SK-N-SH treated with all-trans-retinoic acid at 6 μM for 48 hours (cell line): ENCODE data around the gene SYNE4.
A peak's percentile ranks its signal among the peaks of the same experiment; 100 is the strongest.

Experiments used
- ATAC-seq: fragments of 200-7000 bp; cut with Tn5 transposase; 3 replicates; pipeline ENCODE4 v1.9.1; 2020; ENCODE audit warnings: mild to moderate bottlenecking, moderate library complexity
- ARNTL ChIP-seq: fragments of 450-650 bp; formaldehyde crosslinking; IDR thresholded peaks from 2 replicates; pipeline ENCODE4 v1.5.0; 2020; ENCODE audit warnings: low read depth, mild to moderate bottlenecking, moderate library complexity, borderline replicate concordance
- BACH2 ChIP-seq: fragments of 250-450 bp; sonication (Bioruptor Pico); IDR thresholded peaks from 2 replicates; pipeline ENCODE4 v1.9.0; 2021; ENCODE audit warnings: mild to moderate bottlenecking, borderline replicate concordance
- CSDC2 ChIP-seq: fragments of 250-450 bp; sonication (Bioruptor Pico); IDR thresholded peaks from 2 replicates; pipeline ENCODE4 v1.5.0; 2020; ENCODE audit warnings: mild to moderate bottlenecking, moderate library complexity
- GLIS3 ChIP-seq: fragments of 250-450 bp; sonication (Bioruptor Pico); IDR thresholded peaks from 2 replicates; pipeline ENCODE4 v1.5.0; 2020; ENCODE audit warnings: mild to moderate bottlenecking, moderate library complexity
- ISL1 ChIP-seq: fragments of 250-450 bp; sonication (Bioruptor Pico); IDR thresholded peaks from 2 replicates; pipeline ENCODE4 v2.1.2; 2022; ENCODE audit warnings: mild to moderate bottlenecking, moderate library complexity
- OSR1 ChIP-seq: fragments of 250-450 bp; sonication (Bioruptor Pico); IDR thresholded peaks from 2 replicates; pipeline ENCODE4 v1.8.0; 2022; ENCODE audit warnings: moderate library complexity, mild to moderate bottlenecking, inconsistent platforms
- PATZ1 ChIP-seq: fragments of 250-450 bp; sonication (Bioruptor Pico); IDR thresholded peaks from 2 replicates; pipeline ENCODE4 v1.8.0; 2020; ENCODE audit warnings: mild to moderate bottlenecking, moderate library complexity, borderline replicate concordance
- POU6F1 ChIP-seq: fragments of 250-450 bp; sonication (Bioruptor Pico); IDR thresholded peaks from 2 replicates; pipeline ENCODE4 v1.8.0; 2021; ENCODE audit warnings: low read depth, mild to moderate bottlenecking, moderate library complexity, borderline replicate concordance
- PPARA ChIP-seq: fragments of 250-450 bp; sonication (Bioruptor Pico); IDR thresholded peaks from 2 replicates; pipeline ENCODE4 v1.5.0; 2020; ENCODE audit warnings: mild to moderate bottlenecking, borderline replicate concordance
- RARB ChIP-seq: fragments of 250-450 bp; sonication (Bioruptor Pico); IDR thresholded peaks from 2 replicates; pipeline ENCODE4 v1.8.0; 2021; ENCODE audit warnings: mild to moderate bottlenecking, moderate library complexity
- SNAI2 ChIP-seq: fragments of 250-450 bp; sonication (Bioruptor Pico); IDR thresholded peaks from 2 replicates; pipeline ENCODE4 v1.5.0; 2020; ENCODE audit warnings: mild to moderate bottlenecking, moderate library complexity
- TCF4 ChIP-seq: fragments of 250-450 bp; sonication (Bioruptor Pico); IDR thresholded peaks from 2 replicates; pipeline ENCODE4 v1.8.0; 2021; ENCODE audit warnings: mild to moderate bottlenecking, moderate library complexity, borderline replicate concordance
- TOX ChIP-seq: fragments of 250-450 bp; sonication (Bioruptor Pico); IDR thresholded peaks from 2 replicates; pipeline ENCODE4 v1.8.0; 2021; ENCODE audit warnings: mild to moderate bottlenecking, moderate library complexity, borderline replicate concordance
- TSHZ2 ChIP-seq: fragments of 250-450 bp; sonication (Bioruptor Pico); IDR thresholded peaks from 2 replicates; pipeline ENCODE4 v1.5.0; 2020; ENCODE audit warnings: mild to moderate bottlenecking, moderate library complexity
- ZFP30 ChIP-seq: fragments of 450-650 bp; formaldehyde crosslinking; IDR thresholded peaks from 2 replicates; pipeline ENCODE4 v1.5.0; 2022; ENCODE audit warnings: mild to moderate bottlenecking, moderate library complexity
- ZNF565 ChIP-seq: fragments of 450-650 bp; formaldehyde crosslinking; conservative IDR thresholded peaks from 2 replicates; pipeline ENCODE4 v1.5.0; 2020; ENCODE audit warnings: low read depth, mild to moderate bottlenecking, moderate library complexity
- ZNF70 ChIP-seq: fragments of 450-650 bp; formaldehyde crosslinking; IDR thresholded peaks from 2 replicates; pipeline ENCODE4 v1.5.0; 2020; ENCODE audit warnings: mild to moderate bottlenecking, moderate library complexity
- ZNF8 ChIP-seq: fragments of 450-650 bp; formaldehyde crosslinking; IDR thresholded peaks from 2 replicates; pipeline ENCODE4 v1.5.0; 2020; ENCODE audit warnings: mild to moderate bottlenecking, moderate library complexity

Gene SYNE4

DNA sequence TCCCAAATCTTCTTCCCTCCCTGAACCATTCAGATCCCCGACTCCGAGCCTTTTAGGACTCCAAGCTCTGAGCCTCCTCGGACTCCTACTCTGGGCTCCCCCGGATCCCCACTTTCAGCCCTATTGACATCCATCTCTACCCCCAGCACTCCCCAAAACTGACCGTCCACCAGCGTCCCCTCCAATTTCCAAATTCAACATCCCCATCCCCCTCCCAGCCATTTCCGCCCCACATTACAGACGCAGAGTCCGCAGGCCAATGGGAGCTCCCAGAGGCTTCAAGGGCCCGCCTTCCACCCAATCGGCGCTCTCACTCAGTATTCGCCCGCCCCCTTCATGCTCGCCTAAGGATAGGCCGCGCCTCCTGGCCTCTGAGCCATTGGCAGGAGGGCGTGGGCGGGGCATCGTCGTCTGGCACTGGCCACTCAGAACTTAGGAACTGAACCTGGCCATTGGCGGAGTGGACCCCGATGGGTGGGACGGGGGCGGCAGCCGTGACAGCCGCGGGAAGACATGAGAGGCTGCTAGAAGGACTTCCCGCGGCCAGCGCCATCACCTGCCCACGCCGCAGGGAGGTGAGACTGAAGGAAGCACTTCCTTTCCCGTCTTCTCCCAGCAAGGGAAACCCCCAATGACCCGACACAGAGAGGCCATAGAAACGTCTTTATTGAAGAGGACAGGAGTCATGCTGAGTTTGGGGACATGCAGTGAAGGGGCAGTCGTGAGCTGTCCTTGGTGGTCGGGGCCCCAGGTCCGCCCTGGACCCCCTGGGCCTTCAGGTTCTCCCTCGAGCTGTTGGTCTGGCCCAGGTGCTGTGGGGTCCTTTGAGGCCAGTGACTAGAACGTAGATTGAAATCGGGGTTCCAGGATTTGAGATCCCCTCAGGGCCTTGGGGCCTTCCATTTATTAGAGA is 5.7 kb upstream of the SYNE4 start, which contains the start of gene ALKBH6:
TSS of gene ALKBH6 (minus strand) at position 202 of the 913 bp plus-strand sequence. CDS start 816 bp downstream, outside the sequence.
- ATAC-seq: peak; percentile 98
- TF ChIP-seq BACH2 (CRISPR knock-in tag) (no peak), ZFP30 (CRISPR knock-in tag) (no peak), OSR1 (CRISPR knock-in tag) (no peak), ZNF565 (no peak), PATZ1 (no peak)

DNA sequence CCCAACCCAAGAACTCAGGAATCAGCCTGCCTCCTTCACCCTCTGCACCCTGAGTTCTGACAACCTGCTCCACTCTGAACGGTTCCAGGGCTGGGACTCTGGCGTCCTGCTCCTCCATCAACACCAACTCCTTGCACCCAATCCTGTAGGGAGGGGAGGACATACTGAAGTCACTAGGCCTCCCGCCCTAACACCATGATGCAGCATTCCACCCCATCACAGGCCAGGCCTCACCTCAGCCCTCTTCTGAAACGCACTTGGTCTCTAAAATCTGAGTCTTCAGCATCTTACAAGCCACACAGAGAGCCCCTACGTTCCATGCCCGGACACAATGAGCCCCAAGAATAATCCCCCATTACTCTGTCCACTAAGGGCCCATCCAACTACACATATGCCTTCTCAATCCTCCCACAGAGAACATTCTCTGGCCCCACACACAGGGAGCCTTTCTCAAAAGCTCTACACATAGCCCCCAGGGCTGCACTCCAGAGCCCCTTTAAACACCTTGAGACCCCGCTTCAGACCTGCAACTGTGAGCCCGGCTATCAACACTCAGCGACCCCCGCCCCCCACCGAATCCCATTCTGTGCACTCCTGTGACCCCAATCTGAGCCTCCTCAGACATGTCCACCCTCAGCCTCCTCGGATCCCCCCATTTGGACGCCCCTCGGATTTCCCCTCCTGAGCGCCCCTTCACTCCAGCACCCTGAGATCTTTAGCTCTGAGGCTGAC is 4.8 kb upstream of the SYNE4 start:
- TF ChIP-seq TSHZ2 (CRISPR knock-in tag) (no peak), ZNF70 (CRISPR knock-in tag) (no peak), TCF4 (no peak), ZNF8 (CRISPR knock-in tag) (no peak), SNAI2 (CRISPR knock-in tag) (no peak), RARB (no peak), POU6F1 (CRISPR knock-in tag) (no peak)
- TF ChIP-seq, all 23 proteins: peak for 0
- no peak for ATAC-seq

DNA sequence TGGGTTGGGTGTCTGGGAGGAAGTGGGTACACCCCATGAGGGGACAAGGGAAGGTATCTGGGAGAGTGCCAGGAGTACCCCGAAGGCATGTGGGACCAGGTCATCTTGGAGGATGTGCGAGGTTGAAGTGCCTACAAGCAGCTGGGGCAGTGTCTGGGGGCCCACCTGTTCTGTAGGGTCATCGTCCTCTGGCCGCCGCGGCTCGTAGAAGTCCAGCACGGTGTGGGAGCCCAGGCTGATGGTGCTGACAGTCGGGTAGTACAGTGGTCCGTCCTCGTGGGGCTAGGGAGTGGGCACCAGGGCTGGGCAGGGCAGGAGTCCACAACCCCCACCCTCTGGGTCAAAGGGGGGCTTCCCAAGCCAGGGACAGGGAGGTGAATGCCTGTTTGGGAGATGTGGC is 1.8 kb upstream of the SYNE4 start:
- ATAC-seq: no peak
- TF ChIP-seq TCF4 (no peak), ZNF565 (no peak), PPARA (no peak), TSHZ2 (CRISPR knock-in tag) (no peak), POU6F1 (CRISPR knock-in tag) (no peak), CSDC2 (no peak), PATZ1 (no peak), SNAI2 (CRISPR knock-in tag) (no peak), ISL1 (no peak), GLIS3 (CRISPR knock-in tag) (no peak), RARB (no peak), ARNTL (no peak), ZNF70 (CRISPR knock-in tag) (no peak), TOX (CRISPR knock-in tag) (no peak)
